GM03348 (cell line): Measurements from ENCODE around the gene SURF4.
"Not testable (repeated sequence)": the region's sequence is repeated elsewhere in the genome, so short reads cannot be mapped to it uniquely, and the experiment has no call there.

Experiments used
- DNase-seq: peaks from one replicate; pipeline ENCODE4 v3.0.0; 2012; ENCODE audit warnings: low spot score

Gene SURF4

GRCh38 chr9:133352635-133353340 lies 23.1 kb downstream of the SURF4 start:
- no peak for DNase-seq

GRCh38 chr9:133351908-133352634 lies 23.8 kb downstream of the SURF4 start:
- DNase-seq, result peak; percentile 71

- no peak for DNase-seq
Observed at GRCh38 chr9:133351526-133351907, 24.3 kb downstream of the SURF4 start.

GRCh38 chr9:133349965-133350616 lies 25.8 kb downstream of the SURF4 start:
- DNase-seq, result no peak

GRCh38 chr9:133348718-133349573 lies 26.9 kb downstream of the SURF4 start:
- DNase-seq, result no peak

- peak; percentile 93 for DNase-seq
Observed at GRCh38 chr9:133347985-133348717, 27.7 kb downstream of the SURF4 start, which contains the start of the genes MED22 and RPL7A. MED22 (minus strand) TSS chr9:133348131; CDS start chr9:133346662, 1,469 bp downstream. RPL7A (plus strand) TSS chr9:133348218; CDS start chr9:133348244, 26 bp downstream.

GRCh38 chr9:133347515-133347984 lies 28.3 kb downstream of the SURF4 start:
- peak; percentile 71 for DNase-seq

GRCh38 chr9:133346021-133346785 lies 29.7 kb downstream of the SURF4 start:
- no peak for DNase-seq

- DNase-seq, result no peak
Observed at GRCh38 chr9:133345596-133345995, 30.3 kb downstream of the SURF4 start.

- no peak for DNase-seq
Observed at GRCh38 chr9:133344979-133345378, 30.9 kb downstream of the SURF4 start.

- DNase-seq, result no peak
Observed at GRCh38 chr9:133344071-133344470, 31.8 kb downstream of the SURF4 start.

- no peak for DNase-seq
Observed at GRCh38 chr9:133342570-133342969, 33.3 kb downstream of the SURF4 start.

- no peak for DNase-seq
Observed at GRCh38 chr9:133342069-133342406, 33.8 kb downstream of the SURF4 start.

- DNase-seq, result no peak
Observed at GRCh38 chr9:133341369-133342068, 34.3 kb downstream of the SURF4 start.

GRCh38 chr9:133340916-133341315 lies 34.9 kb downstream of the SURF4 start:
- DNase-seq, result no peak

GRCh38 chr9:133340256-133340655 lies 35.6 kb downstream of the SURF4 start:
- DNase-seq, result no peak

- no peak for DNase-seq
Observed at GRCh38 chr9:133339641-133340040, 36.2 kb downstream of the SURF4 start.

- DNase-seq, result peak; percentile 96
Observed at GRCh38 chr9:133335924-133336811, 39.7 kb downstream of the SURF4 start, which contains the start of gene SURF6. SURF6 (minus strand) TSS chr9:133336188; CDS start chr9:133336132, 56 bp downstream.

- not testable (repeated sequence) for DNase-seq
Observed at GRCh38 chr9:133334888-133335287, 41.0 kb downstream of the SURF4 start.
